ENCODE results near the gene CRB2. TPM values are rescaled to one million over a fixed set of nuclear protein-coding genes. Genes with fewer than 3 reads are reported as not detected.
A peak's percentile ranks its signal among the peaks of the same experiment; 100 is the strongest.

Gene CRB2
- total and polyA plus RNA-seq, 2 donors (not counting 1 experiment from before 2014, with no cell fraction given) = 1.4 to 2.4 TPM

GRCh38 chr9:123338710-123339665, 17.0 kb upstream of the CRB2 start:
- POLR2A ChIA-PET = interaction anchor here (0.6 to 5.1 kb wide), 16 partner anchors 10 to 1853 kb away, joined by 3 to 63 read pairs (median 6); partner anchors contain the start of genes RABGAP1 and STRBP
- Mint-ChIP-seq H3K27ac (peak overlapping the region; percentile 100), H3K4me1 (peaks cover 96% of the 10 kb centered on the region), H3K4me3 (peak overlapping the region; percentile 94), H3K9me3 (ENCODE audit: insufficient read depth) (no peaks in the 10 kb centered on the region), H3K27me3 (no peaks in the 10 kb centered on the region)
- no peaks in the 10 kb centered on the region for H3K36me3 ChIP-seq (replicated peaks in 1 of 2; ENCODE audit: control extremely low read depth in 1 of 2, control insufficient read depth in 1 of 2, extremely low read depth in 1 of 2, insufficient read depth in 2 of 2, low read length in 1 of 2)
- H2AFZ ChIP-seq (ENCODE audit: insufficient read depth, low read depth, low read length, poor library complexity, severe bottlenecking) = peak overlapping the region; percentile 61
- intact Hi-C loops (cut with micrococcal nuclease) = loop anchor here (1.0 to 5.0 kb wide), 7 partner anchors 13 to 878 kb away; partner anchors contain the start of gene STRBP
- H3K4me2 ChIP-seq (replicated peaks; ENCODE audit: low read depth, low read length, poor library complexity, severe bottlenecking) = peak overlapping the region; percentile 70
- H3K9ac ChIP-seq (ENCODE audit: low read length) = peak overlapping the region; percentile 44
- CTCF ChIA-PET = interaction anchor here (0.6 to 6.2 kb wide), 16 partner anchors 10 to 398 kb away, joined by 3 to 60 read pairs (median 4); partner anchors contain the start of genes RABGAP1 and STRBP
- WGBS (ENCODE audit: insufficient coverage) = 10% methylated on average over 26 of the region's 35 CpGs
- H3K27ac ChIP-seq (ENCODE audit: low read length in 2 of 2) = peak overlapping the region; percentile 98 to 99
- DNase-seq (peak; percentile 90), ATAC-seq (ENCODE audit: low read depth) (peak; percentile 58)
- peaks cover 0 to 2% (median 0%) of the 10 kb centered on the region in 3 donors for H3K9me3 ChIP-seq (ENCODE audit: control extremely low read depth in 1 of 3, control insufficient read depth in 2 of 3, insufficient read depth in 1 of 3, low read length in 2 of 3)
- H3K4me3 ChIP-seq (ENCODE audit: control extremely low read depth in 1 of 5, extremely low read depth in 1 of 5, insufficient read depth in 1 of 5, low read depth in 2 of 5, low read length in 4 of 5) = peak overlapping the region in 4 of 5 experiments; percentile 30 to 46 (median 45)
- peaks cover 99 to 100% of the 10 kb centered on the region in 2 donors for H3K4me1 ChIP-seq (ENCODE audit: control insufficient read depth in 2 of 2, insufficient read depth in 2 of 2, low read length in 2 of 2)
- H4K20me1 ChIP-seq (ENCODE audit: control insufficient read depth, insufficient read depth, low read length, poor library complexity, severe bottlenecking) = no peaks in the 10 kb centered on the region
- no peaks in the 10 kb centered on the region for H3K79me2 ChIP-seq (ENCODE audit: control insufficient read depth, insufficient read depth, low read length)
- H3K27me3 ChIP-seq (replicated peaks in 1 of 4; ENCODE audit: control extremely low read depth in 1 of 4, control insufficient read depth in 3 of 4, insufficient read depth in 4 of 4, low read length in 3 of 4) = no peaks in the 10 kb centered on the region
- TF ChIP-seq CTCF (IDR thresholded peaks at IDR 0.05) (no peak), EZH2 (IDR thresholded peaks at IDR 0.05; ENCODE audit: borderline replicate concordance, insufficient read depth, low read depth, low read length, poor library complexity, severe bottlenecking) (no peak)
